RWPE1 (cell line): ENCODE results near the gene AXL.
A peak's percentile ranks its signal among the peaks of the same experiment; 100 is the strongest.

Experiments used
- CTCF ChIA-PET: fragments of 350-600 bp; sonication (Branson Sonifier 250); formaldehyde crosslinking; extraction: SDS; loops from one replicate; lab custom pipeline; 2021; lab: Yijun Ruan, JAX
- POLR2A ChIA-PET: fragments of 400-600 bp; formaldehyde crosslinking; extraction: SDS; loops from one replicate; lab custom pipeline; 2020; ENCODE audit warnings: antibody characterized with exemption; ENCODE audit not compliant: low non-redundant PET; lab: Yijun Ruan, JAX
- DNase-seq: peaks from one replicate; pipeline ENCODE4 v3.0.0; 2012; ENCODE audit warnings: low spot score
- H3K27ac ChIP-seq: fragments of 450-650 bp; 2 replicates; pipeline ENCODE4 v1.5.1; 2017
- TF ChIP-seq, protein P1 (sequence below): fragments of 450-650 bp; conservative IDR thresholded peaks from 2 replicates; pipeline ENCODE4 v1.5.1; 2017; ENCODE audit warnings: low read depth, mild to moderate bottlenecking

Gene AXL

DNA sequence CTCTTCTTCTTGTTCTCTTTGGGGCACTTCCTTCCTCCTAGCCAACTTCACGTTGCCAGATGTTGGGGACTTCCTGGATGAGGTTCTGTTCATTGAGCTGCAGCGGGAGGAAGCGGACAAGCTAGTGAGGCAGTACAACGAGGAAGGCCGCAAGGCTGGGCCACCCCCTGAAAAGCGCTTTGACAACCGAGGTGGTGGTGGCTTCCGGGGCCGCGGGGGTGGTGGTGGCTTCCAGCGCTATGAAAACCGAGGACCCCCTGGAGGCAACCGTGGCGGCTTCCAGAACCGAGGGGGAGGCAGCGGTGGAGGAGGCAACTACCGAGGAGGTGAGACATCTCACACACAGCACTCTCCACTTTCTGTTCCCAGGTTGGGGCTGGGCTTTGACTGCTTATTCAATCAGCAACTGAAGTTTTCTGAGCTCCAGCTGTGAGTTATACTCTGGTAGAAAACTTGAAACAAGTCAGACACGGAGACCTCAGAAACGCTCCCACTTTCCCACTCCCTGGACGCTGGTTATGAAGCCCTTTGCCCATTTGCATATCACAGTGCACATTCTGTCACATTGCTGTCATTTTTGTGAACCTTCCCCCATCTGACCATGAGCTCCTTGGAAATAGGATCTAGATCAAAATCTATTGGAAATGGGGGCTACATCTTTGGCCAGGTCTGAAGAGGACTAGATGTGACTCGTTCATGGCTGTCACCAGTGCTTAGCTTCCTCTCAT lies 83.8 kb downstream of the AXL start:
- ChIA-PET POLR2A (interaction anchor here (0.6 kb wide), 1 partner anchor 23 kb away, joined by 6 read pairs; no protein-coding TSS in a partner anchor), CTCF (interaction anchor here (0.6 to 0.8 kb wide), 2 partner anchors 19 to 145 kb away, joined by 3 read pairs; no protein-coding TSS in a partner anchor)
- TF ChIP-seq, protein P1, sequence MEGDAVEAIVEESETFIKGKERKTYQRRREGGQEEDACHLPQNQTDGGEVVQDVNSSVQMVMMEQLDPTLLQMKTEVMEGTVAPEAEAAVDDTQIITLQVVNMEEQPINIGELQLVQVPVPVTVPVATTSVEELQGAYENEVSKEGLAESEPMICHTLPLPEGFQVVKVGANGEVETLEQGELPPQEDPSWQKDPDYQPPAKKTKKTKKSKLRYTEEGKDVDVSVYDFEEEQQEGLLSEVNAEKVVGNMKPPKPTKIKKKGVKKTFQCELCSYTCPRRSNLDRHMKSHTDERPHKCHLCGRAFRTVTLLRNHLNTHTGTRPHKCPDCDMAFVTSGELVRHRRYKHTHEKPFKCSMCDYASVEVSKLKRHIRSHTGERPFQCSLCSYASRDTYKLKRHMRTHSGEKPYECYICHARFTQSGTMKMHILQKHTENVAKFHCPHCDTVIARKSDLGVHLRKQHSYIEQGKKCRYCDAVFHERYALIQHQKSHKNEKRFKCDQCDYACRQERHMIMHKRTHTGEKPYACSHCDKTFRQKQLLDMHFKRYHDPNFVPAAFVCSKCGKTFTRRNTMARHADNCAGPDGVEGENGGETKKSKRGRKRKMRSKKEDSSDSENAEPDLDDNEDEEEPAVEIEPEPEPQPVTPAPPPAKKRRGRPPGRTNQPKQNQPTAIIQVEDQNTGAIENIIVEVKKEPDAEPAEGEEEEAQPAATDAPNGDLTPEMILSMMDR: no peak
- H3K27ac ChIP-seq: no peak overlapping the region
- no peak for DNase-seq

DNA sequence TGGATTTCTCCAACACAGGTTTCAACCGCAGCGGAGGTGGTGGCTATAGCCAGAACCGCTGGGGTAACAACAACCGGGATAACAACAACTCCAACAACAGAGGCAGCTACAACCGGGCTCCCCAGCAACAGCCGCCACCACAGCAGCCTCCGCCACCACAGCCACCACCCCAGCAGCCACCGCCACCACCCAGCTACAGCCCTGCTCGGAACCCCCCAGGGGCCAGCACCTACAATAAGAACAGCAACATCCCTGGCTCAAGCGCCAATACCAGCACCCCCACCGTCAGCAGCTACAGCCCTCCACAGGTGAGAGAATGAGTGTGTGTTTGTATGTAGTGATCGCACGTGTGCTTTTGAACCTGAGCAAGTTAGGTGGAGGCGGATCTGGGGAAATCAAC lies 84.9 kb downstream of the AXL start:
- TF ChIP-seq, protein P1: no peak
- ChIA-PET CTCF (interaction anchor here (0.6 kb wide), 1 partner anchor 299 kb away, joined by 3 read pairs; no protein-coding TSS in a partner anchor), POLR2A (no interaction called here)
- DNase-seq: no peak
- H3K27ac ChIP-seq: peak overlapping the region; percentile 31

DNA sequence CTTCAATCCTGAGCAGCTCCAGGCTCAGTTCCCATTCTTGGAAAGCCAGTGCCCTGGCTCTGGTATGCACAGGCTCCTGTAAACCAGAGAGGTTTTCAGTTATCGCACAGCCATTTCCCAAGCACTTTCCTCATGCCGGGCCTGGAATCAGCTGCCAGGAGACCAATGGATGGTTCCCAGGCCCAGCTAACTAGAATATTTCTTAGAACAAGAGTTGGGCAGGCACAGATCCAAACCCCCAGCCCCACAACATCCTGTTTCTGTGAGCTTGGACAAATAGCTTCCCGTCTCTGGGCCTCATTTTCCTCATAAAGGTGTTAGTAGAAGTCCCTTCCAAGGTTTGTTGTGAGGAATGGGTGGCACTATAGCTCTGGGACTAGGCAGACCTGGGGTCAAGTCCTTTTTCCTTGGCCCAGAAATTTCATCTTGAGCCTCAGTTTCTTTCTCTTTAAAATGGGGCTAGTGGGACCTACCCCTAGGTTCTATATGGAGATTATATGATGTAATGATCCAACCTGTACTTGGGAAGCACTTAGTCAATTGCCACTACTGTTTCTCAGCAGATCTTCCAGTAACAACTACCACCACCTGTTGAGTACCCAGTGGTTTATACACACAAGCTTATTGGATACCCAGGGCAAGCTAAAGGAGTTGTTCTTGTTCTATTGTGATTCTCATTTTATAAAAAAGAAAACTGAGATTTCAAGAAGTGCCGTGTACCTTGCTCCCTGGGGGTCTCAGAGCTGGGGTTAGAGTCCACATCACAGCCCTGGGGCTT lies 85.9 kb downstream of the AXL start:
- TF ChIP-seq, protein P1: no peak
- POLR2A ChIA-PET: interaction anchor here (0.6 kb wide), 1 partner anchor 297 kb away, joined by 4 read pairs; no protein-coding TSS in a partner anchor
- peak overlapping the region; percentile 56 for H3K27ac ChIP-seq
- CTCF ChIA-PET: no interaction called here
- DNase-seq: no peak

DNA sequence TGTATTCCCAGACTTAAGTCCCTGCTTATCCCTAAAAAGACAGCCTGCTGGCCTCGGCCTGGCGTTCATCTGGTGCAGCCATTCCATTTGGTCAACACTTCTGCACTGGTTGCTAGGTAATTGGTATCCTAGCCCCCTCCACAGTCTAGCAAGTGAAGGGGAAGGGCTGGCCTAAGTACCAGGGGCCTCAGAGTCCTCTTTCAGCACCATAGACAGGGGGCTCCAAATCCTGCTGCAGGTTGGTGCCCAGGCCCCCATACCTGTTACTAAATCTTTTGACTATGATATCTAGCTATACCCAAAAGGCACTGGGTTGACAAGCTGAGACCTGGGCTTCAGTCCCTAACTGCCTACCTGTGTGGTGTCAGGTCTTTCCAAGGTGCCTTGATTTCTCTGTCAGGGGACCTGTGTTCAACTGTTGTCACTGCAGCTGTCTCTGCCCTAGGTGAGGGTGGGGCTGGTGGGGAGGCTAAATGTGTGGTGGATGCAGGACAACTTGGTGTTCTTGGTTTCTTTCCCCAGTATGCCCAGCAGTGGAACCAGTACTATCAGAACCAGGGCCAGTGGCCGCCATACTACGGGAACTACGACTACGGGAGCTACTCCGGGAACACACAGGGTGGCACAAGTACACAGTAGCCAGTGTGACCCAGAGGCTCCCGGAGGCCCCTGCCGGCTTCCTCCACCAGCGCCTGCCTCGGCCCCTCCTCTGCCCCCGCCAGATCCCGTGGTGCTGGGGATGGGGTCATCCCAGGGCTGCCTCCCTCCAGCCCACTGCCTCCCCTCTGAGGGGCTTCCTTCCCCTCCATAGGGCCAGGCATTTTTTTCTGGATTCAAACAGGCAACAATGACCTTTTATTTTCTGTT lies 87.1 kb downstream of the AXL start:
- no peak for DNase-seq
- H3K27ac ChIP-seq: peak overlapping the region; percentile 56
- CTCF ChIA-PET: interaction anchor here (0.7 kb wide), 1 partner anchor 1095 kb away, joined by 3 read pairs; no protein-coding TSS in a partner anchor
- POLR2A ChIA-PET: no interaction called here
- TF ChIP-seq, protein P1: no peak

DNA sequence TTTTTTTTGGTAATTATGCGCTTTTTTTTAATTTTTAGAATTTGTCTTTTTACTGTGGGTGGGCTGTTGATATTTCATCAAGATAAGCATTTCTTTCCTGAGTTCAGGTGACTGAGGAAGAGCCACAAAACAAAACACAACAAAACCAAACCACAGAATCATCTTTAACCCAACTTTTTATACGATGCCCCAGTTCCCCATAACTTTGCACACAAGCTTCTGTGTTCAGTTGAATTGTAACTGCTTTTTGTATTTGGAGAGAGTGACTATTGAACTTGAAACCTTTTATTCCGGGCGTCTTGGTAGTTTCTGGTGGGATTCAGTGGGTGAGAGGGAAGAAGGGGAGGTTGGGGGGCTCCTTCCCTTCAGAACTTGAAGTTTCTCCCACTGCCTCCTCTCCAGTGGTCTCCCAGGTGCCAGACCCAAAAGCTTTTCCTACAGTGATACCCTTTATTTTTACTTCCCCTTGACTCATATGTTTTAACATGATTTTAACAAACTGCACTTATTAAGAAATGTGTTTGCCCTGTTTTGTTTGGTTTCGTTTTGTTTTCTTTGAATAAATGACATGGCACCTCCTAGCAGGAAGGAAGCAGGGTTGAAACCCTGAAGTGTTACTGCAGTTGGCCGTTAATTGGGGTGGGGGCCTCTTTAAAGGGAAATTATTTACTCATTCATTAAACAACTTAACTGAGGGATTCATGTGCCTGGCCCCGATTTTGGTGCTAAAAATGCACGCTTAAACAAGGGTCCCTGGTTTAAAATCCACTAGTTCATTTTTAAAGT lies 88.3 kb downstream of the AXL start:
- POLR2A ChIA-PET: no interaction called here
- CTCF ChIA-PET: interaction anchor here (0.5 to 1.0 kb wide), 3 partner anchors 9 to 230 kb away, joined by 3 to 9 read pairs (median 3); no protein-coding TSS in a partner anchor
- TF ChIP-seq, protein P1: no peak
- DNase-seq: no peak
- peak overlapping the region; percentile 97 for H3K27ac ChIP-seq
